GM20000 (cell line): ENCODE data around the gene LRP8.

Source experiments
- DNase-seq: peaks from one replicate; pipeline ENCODE4 v3.0.0; 2012; ENCODE audit warnings: low spot score
- TF ChIP-seq, protein P1 (sequence below): IDR thresholded peaks from 2 replicates; pipeline ENCODE4 v1.5.1; 2012; ENCODE audit warnings: mild to moderate bottlenecking, control low read depth; ENCODE audit errors: extremely low read depth, missing control alignments

LRP8 gene

DNA sequence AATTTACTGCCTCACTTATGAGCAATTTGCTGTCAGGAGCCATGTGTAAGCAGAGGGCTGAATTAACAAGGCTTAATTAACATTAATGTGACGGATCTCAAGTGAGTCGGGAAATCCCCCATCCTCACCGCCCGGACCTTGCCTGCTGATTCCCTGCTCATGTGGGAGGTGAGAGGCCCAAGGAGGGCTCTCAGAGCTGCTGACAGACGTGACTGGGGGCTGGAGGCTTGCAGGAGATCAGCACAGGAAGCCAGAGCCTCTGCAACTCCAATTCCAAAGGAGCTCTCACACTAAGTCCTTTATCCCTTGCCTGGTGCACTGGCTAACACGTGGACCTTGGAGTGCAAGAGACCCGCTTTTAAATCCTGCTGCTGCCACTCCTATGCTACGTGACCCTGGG, 19.4 kb downstream of the LRP8 start:
- TF ChIP-seq, protein P1, sequence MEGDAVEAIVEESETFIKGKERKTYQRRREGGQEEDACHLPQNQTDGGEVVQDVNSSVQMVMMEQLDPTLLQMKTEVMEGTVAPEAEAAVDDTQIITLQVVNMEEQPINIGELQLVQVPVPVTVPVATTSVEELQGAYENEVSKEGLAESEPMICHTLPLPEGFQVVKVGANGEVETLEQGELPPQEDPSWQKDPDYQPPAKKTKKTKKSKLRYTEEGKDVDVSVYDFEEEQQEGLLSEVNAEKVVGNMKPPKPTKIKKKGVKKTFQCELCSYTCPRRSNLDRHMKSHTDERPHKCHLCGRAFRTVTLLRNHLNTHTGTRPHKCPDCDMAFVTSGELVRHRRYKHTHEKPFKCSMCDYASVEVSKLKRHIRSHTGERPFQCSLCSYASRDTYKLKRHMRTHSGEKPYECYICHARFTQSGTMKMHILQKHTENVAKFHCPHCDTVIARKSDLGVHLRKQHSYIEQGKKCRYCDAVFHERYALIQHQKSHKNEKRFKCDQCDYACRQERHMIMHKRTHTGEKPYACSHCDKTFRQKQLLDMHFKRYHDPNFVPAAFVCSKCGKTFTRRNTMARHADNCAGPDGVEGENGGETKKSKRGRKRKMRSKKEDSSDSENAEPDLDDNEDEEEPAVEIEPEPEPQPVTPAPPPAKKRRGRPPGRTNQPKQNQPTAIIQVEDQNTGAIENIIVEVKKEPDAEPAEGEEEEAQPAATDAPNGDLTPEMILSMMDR = no peak
- DNase-seq = no peak

- TF ChIP-seq, protein P1 = no peak
- DNase-seq = no peak
Measured at GRCh38 chr1:53307037-53307436, 20.8 kb downstream of the LRP8 start.

DNA sequence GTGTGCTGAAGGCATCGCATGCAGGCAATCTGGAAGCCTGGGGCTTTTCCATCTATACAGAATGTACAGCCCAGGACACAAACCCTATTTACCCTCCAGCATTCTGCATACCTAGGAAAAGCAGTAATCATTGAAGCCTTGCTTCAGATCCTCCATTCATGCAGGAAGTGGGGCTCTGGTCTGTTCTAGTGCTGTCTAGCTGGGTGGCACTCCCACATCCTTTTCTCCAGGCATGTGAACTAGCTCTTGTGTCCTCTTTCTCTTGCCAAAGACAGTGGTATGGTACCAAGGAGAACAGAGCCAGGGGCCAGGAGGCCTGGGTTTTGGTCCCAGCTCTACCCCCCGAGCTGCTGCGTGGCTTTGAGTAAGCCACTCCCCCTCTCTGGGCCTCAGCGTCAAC, 21.7 kb downstream of the LRP8 start:
- TF ChIP-seq, protein P1 = no peak

DNA sequence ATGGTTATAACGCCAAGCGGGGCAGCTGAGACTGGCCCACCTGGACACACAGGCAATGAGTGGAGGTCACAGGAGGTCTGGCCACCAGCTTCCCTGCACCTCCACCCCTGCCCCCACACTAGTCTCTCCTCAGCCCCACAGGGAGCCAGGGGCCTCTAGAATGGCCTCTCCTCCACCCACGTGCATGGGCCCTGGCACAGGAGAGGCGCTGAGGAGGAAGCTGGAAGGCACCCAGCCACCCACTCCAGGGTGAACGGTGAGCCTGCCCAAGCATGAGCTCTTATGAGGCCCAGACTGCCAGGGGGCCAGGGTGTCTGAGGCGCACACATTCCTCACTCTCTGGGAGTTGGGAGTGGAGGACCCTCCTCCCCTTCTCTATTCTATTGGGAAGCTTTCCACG, 22.2 kb downstream of the LRP8 start:
- TF ChIP-seq, protein P1 = no peak
- DNase-seq = no peak

More for the DNA sequence above, 21.7 kb downstream of the LRP8 start:
- DNase-seq = no peak

DNA sequence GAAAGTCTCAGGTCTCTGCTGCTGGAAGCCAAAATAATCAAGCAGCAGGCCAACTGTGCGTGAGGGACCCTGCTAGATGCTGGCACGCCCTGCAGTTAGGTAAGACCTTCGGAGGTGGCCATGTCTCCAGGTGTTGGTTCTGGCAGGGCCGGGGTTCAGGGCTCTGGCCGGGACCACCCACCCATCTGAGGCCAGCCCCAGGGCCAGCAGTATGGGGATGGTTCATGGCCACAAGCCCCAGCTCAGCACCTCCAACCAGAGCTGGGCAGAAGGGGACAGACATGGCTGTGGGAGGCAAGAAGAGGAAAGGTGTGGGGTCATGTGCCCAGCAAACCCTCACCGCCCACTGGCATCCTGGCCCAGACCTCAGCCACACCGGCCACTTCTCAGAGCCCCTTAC, 23.3 kb downstream of the LRP8 start:
- TF ChIP-seq, protein P1 = no peak
- DNase-seq = no peak

- DNase-seq = no peak
- TF ChIP-seq, protein P1 = no peak
Measured at GRCh38 chr1:53303726-53304515, 23.9 kb downstream of the LRP8 start.

DNA sequence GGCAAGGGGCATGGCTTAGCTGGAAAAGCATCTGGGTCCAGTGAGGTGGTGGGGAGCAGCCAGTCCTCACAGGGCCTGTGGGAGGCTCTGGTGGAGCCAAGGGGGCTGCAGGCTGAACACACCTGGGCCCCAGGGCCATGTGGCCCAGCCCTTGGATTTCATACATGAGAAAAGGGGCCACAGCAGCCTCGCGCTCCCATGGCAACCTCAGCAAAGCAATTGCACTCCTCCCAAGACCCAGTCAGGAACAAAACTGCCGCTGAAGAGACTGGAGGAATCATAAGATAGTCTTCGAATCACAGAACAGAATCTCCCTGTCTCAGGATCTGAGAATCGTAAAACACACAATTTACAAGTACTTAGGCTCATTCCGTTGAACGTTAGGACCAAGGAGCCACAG, 24.6 kb downstream of the LRP8 start:
- TF ChIP-seq, protein P1 = no peak
- DNase-seq = no peak
